ENCODE data around the gene AKAP10.

DNA sequence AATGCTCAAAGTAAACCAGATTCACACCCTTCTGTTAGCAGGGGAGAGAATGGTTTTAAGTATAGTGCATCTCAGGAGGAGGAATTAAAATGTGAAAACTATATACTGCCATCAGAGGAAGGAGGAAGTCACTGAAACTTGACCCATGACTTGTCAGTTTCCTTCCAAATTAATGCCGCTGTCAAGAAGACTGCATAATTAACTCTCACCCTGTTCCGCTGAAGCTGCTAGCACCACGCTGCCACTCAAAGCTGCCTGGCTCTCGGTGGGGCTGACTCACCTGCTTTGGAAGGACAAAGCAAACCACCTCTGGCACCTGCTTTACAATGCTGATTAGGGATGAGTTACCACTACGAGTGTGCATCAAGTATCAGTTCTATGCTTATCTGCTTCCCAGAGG, 72.1 kb downstream of the AKAP10 start:
- TF ChIP-seq, protein P1, sequence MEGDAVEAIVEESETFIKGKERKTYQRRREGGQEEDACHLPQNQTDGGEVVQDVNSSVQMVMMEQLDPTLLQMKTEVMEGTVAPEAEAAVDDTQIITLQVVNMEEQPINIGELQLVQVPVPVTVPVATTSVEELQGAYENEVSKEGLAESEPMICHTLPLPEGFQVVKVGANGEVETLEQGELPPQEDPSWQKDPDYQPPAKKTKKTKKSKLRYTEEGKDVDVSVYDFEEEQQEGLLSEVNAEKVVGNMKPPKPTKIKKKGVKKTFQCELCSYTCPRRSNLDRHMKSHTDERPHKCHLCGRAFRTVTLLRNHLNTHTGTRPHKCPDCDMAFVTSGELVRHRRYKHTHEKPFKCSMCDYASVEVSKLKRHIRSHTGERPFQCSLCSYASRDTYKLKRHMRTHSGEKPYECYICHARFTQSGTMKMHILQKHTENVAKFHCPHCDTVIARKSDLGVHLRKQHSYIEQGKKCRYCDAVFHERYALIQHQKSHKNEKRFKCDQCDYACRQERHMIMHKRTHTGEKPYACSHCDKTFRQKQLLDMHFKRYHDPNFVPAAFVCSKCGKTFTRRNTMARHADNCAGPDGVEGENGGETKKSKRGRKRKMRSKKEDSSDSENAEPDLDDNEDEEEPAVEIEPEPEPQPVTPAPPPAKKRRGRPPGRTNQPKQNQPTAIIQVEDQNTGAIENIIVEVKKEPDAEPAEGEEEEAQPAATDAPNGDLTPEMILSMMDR (conservative IDR thresholded peaks at IDR 0.05; ENCODE audit: low read depth, low read length), result no peak
- TF ChIP-seq EZH2 (IDR thresholded peaks at IDR 0.05; ENCODE audit: low read length, unreplicated experiment), result no peak

Data from PC-3 (cell line).